Fibroblast of lung (primary cell): ENCODE measurements around the gene EDNRA. TPM values are rescaled to one million over a fixed set of nuclear protein-coding genes. Genes with fewer than 3 reads are reported as not detected.

Experiments
- DNase-seq, 2 donors: peaks; one replicate each; pipeline versions ENCODE4 v3.0.0 to v3.0.0-alpha.2; 2010; ENCODE audit warnings: low read depth in 2 of 2
- H2AFZ ChIP-seq: 2 replicates; pipeline ENCODE4 v1.5.1; 2012; ENCODE audit warnings: low read length, control low read depth, inconsistent platforms
- H3K27ac ChIP-seq: 2 replicates; pipeline ENCODE4 v1.5.1; 2011; ENCODE audit warnings: low read length, control low read depth; ENCODE audit not compliant: insufficient read depth
- H3K27me3 ChIP-seq: 2 replicates; pipeline ENCODE4 v1.5.1; 2011; ENCODE audit warnings: mild to moderate bottlenecking, low read length; ENCODE audit not compliant: control insufficient read depth, insufficient read depth
- H3K36me3 ChIP-seq: 2 replicates; pipeline ENCODE4 v1.5.1; 2011; ENCODE audit warnings: low read length; ENCODE audit not compliant: control insufficient read depth, insufficient read depth
- H3K4me1 ChIP-seq: 2 replicates; pipeline ENCODE4 v1.5.1; 2011; ENCODE audit warnings: low read length; ENCODE audit not compliant: control insufficient read depth, insufficient read depth; ENCODE audit errors: extremely low read depth
- H3K4me2 ChIP-seq: 2 replicates; pipeline ENCODE4 v1.5.1; 2011; ENCODE audit warnings: low read length, control low read depth; ENCODE audit not compliant: insufficient read depth; ENCODE audit errors: extremely low read depth
- H3K4me3 ChIP-seq, 4 experiments: fragments of 200-600 bp in 1 of 4; sonication (generic) in 1 of 4; replicated peaks in 1 of 4; 2 replicates each; pipeline ENCODE4 v1.5.1; 2011 to 2016; ENCODE audit warnings: low read length in 4 of 4, low read depth in 3 of 4, mild to moderate bottlenecking in 3 of 4, control low read depth in 2 of 4, inconsistent platforms in 1 of 4, mixed read lengths in 1 of 4; ENCODE audit not compliant: insufficient read depth in 1 of 4; ENCODE audit errors: control extremely low read depth in 1 of 4
- H3K79me2 ChIP-seq: 2 replicates; pipeline ENCODE4 v1.5.1; 2012; ENCODE audit warnings: mild to moderate bottlenecking, low read length, inconsistent platforms; ENCODE audit not compliant: control insufficient read depth, insufficient read depth
- H3K9ac ChIP-seq: 2 replicates; pipeline ENCODE4 v1.5.1; 2011; ENCODE audit warnings: mild to moderate bottlenecking, low read length, control low read depth; ENCODE audit not compliant: insufficient read depth
- H3K9me3 ChIP-seq: 2 replicates; pipeline ENCODE4 v1.5.1; 2012; ENCODE audit warnings: low read depth, low read length; ENCODE audit not compliant: control insufficient read depth, insufficient read depth
- H4K20me1 ChIP-seq: 2 replicates; pipeline ENCODE4 v1.5.1; 2011; ENCODE audit warnings: low read length; ENCODE audit not compliant: control insufficient read depth, insufficient read depth; ENCODE audit errors: extremely low read depth
- EZH2 ChIP-seq: IDR thresholded peaks from 2 replicates; pipeline ENCODE4 v1.5.1; 2012; ENCODE audit warnings: low read length, control low read depth, mild to moderate bottlenecking; ENCODE audit errors: missing control alignments
- polyA plus RNA-seq, 2 donors: library from polyadenylated mRNA; depleted of rRNA in 1 of 2; stranded (reverse) in 1 of 2; unstranded in 1 of 2; fragments of >200 nt; gene quantifications; 2 replicates each; pipeline ENCODE4 v1.2.1, GENCODE V29; 2011 to 2012; ENCODE audit warnings: missing spikeins in 1 of 2
- total RNA-seq: library from RNA; depleted of rRNA; stranded (reverse); fragments of >200 nt; gene quantifications from 2 replicates; pipeline ENCODE4 v1.2.1, GENCODE V29; 2014
- TF ChIP-seq, protein P1 (sequence below), 2 donors: IDR thresholded peaks in 1 of 2; conservative IDR thresholded peaks in 1 of 2; 1 replicate in 1 of 2; 2 replicates in 1 of 2; pipeline ENCODE4 v1.5.1; 2011 to 2012; ENCODE audit warnings: low read length in 2 of 2, control low read depth in 1 of 2, inconsistent platforms in 1 of 2, low read depth in 1 of 2, mild to moderate bottlenecking in 1 of 2

Gene EDNRA
- total and polyA plus RNA-seq, 2 donors (not counting 1 experiment from before 2014, with no cell fraction given): 2.0 to 9.5 TPM

DNA sequence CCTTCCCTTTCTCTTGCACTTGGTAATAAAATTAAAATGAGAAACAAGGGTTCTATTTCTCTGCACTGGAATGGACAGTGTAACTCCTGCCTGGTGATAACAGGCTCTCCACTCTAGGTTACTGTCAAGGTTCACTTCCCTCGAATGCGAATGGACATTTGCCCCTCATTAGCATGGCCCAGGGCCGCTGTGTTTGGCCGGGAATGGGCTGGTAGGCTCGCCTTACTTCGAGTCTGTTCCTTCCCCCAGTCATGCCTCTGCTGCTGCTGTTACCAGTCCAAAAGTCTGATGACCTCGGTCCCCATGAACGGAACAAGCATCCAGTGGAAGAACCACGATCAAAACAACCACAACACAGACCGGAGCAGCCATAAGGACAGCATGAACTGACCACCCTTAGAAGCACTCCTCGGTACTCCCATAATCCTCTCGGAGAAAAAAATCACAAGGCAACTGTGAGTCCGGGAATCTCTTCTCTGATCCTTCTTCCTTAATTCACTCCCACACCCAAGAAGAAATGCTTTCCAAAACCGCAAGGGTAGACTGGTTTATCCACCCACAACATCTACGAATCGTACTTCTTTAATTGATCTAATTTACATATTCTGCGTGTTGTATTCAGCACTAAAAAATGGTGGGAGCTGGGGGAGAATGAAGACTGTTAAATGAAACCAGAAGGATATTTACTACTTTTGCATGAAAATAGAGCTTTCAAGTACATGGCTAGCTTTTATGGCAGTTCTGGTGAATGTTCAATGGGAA lies 61.5 kb downstream of the EDNRA start:
- no peak for TF ChIP-seq EZH2
- TF ChIP-seq, protein P1, sequence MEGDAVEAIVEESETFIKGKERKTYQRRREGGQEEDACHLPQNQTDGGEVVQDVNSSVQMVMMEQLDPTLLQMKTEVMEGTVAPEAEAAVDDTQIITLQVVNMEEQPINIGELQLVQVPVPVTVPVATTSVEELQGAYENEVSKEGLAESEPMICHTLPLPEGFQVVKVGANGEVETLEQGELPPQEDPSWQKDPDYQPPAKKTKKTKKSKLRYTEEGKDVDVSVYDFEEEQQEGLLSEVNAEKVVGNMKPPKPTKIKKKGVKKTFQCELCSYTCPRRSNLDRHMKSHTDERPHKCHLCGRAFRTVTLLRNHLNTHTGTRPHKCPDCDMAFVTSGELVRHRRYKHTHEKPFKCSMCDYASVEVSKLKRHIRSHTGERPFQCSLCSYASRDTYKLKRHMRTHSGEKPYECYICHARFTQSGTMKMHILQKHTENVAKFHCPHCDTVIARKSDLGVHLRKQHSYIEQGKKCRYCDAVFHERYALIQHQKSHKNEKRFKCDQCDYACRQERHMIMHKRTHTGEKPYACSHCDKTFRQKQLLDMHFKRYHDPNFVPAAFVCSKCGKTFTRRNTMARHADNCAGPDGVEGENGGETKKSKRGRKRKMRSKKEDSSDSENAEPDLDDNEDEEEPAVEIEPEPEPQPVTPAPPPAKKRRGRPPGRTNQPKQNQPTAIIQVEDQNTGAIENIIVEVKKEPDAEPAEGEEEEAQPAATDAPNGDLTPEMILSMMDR (conservative IDR thresholded peaks at IDR 0.05 in 1 of 2, IDR thresholded peaks at IDR 0.05 in 1 of 2; ENCODE audit: low read depth in 1 of 2, low read length in 2 of 2): no peak
- Histone ChIP-seq H3K79me2 (no peaks in the 10 kb centered on the region), H3K4me2 (no peak overlapping the region), H3K27me3 (no peaks in the 10 kb centered on the region), H3K36me3 (no peaks in the 10 kb centered on the region), H4K20me1 (no peaks in the 10 kb centered on the region), H3K4me3 (no peak overlapping the region), H3K9me3 (no peaks in the 10 kb centered on the region), H3K4me1 (peaks cover 5% of the 10 kb centered on the region), H2AFZ (no peak overlapping the region), H3K27ac (no peak overlapping the region), H3K9ac (no peak overlapping the region)
- DNase-seq: peak in 1 of 2 donors; percentile 66

GRCh38 chr4:147543034-147543433 lies 62.1 kb downstream of the EDNRA start:
- peak; percentile 47 to 62 for DNase-seq
- Histone ChIP-seq H3K27me3 (no peaks in the 10 kb centered on the region), H2AFZ (no peak overlapping the region), H3K36me3 (no peaks in the 10 kb centered on the region), H3K79me2 (no peaks in the 10 kb centered on the region), H3K9me3 (no peaks in the 10 kb centered on the region), H3K27ac (no peak overlapping the region), H3K4me3 (no peak overlapping the region), H4K20me1 (no peaks in the 10 kb centered on the region), H3K4me1 (peaks cover 10% of the 10 kb centered on the region), H3K4me2 (no peak overlapping the region), H3K9ac (no peak overlapping the region)
- no peak for TF ChIP-seq EZH2

- Histone ChIP-seq H3K4me3 (no peak overlapping the region), H3K27me3 (no peaks in the 10 kb centered on the region), H3K9me3 (no peaks in the 10 kb centered on the region), H3K27ac (peak overlapping the region; percentile 59), H3K4me1 (peaks cover 13% of the 10 kb centered on the region), H3K9ac (no peak overlapping the region), H4K20me1 (no peaks in the 10 kb centered on the region), H3K4me2 (no peak overlapping the region), H2AFZ (no peak overlapping the region), H3K79me2 (no peaks in the 10 kb centered on the region), H3K36me3 (no peaks in the 10 kb centered on the region)
- TF ChIP-seq, protein P1 (conservative IDR thresholded peaks at IDR 0.05 in 1 of 2, IDR thresholded peaks at IDR 0.05 in 1 of 2; ENCODE audit: low read depth in 1 of 2, low read length in 2 of 2): no peak
- TF ChIP-seq EZH2: no peak
- DNase-seq: peak; percentile 96 to 98
Observed at GRCh38 chr4:147546349-147546748, 65.5 kb downstream of the EDNRA start.
